Measurements from ENCODE around the gene FTO. TPM values are rescaled to one million over a fixed set of nuclear protein-coding genes. Genes with fewer than 3 reads are reported as not detected.

The FTO gene
- total RNA-seq, 2 donors from 2014 or later: 73.6 to 90.6 TPM

DNA sequence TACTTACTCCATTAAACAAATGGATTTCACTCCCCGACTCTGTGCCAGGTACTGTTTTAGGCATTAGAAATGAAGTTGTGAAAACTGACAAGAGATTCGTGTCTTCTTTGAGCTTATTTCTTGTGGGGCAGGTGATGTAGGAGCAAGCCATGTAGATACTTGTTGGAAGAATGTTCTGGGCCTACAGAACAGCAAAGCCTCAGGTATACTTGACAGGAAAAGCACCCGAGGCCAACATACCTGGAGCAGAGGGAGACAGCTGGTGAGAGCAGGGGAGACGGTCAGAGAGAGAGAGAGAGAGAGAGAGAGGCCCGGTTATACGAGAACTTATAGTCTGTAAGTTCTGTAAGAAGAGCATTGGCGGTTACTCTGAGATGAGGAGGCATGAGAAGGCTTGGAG is 110.8 kb downstream of the FTO start:
- Histone ChIP-seq H3K27me3 (no peaks in the 10 kb centered on the region), H3K9me3 (no peaks in the 10 kb centered on the region), H3K4me1 (no peaks in the 10 kb centered on the region), H3K27ac (no peak overlapping the region), H3K4me3 (no peak overlapping the region), H3K36me3 (peaks cover 6% of the 10 kb centered on the region)
- TF ChIP-seq, protein P1, sequence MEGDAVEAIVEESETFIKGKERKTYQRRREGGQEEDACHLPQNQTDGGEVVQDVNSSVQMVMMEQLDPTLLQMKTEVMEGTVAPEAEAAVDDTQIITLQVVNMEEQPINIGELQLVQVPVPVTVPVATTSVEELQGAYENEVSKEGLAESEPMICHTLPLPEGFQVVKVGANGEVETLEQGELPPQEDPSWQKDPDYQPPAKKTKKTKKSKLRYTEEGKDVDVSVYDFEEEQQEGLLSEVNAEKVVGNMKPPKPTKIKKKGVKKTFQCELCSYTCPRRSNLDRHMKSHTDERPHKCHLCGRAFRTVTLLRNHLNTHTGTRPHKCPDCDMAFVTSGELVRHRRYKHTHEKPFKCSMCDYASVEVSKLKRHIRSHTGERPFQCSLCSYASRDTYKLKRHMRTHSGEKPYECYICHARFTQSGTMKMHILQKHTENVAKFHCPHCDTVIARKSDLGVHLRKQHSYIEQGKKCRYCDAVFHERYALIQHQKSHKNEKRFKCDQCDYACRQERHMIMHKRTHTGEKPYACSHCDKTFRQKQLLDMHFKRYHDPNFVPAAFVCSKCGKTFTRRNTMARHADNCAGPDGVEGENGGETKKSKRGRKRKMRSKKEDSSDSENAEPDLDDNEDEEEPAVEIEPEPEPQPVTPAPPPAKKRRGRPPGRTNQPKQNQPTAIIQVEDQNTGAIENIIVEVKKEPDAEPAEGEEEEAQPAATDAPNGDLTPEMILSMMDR (IDR thresholded peaks at IDR 0.05): no peak
- no peak for DNase-seq (ENCODE audit: low spot score)

DNA sequence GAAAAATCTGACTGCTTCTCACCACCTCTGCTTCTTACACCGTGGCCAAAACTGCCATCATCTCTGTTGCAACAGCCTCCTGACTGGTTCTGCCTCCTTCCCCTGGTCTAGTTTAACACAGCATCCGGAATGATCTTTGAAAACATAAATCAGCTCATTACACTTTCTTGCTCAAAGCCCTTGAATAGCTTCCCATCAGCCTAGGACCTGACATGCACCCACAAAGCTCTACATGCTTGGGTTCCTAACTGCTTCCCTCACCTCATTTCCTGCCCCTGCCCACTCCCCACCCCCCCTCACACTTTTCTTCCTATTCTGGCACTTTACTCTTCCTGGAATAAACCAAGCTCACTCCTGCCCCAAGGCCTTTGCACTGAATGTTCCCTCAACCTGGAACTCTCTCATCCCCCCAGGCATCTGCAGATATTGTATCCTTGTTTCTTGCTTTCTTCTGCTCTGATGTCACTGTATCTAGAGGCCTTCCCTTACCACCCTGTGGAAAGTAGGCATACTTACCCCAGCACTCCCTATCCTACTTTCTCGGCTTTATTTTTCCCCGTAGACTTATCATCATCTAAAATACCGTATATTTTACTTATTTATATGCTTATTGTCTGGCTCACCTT is 112.4 kb downstream of the FTO start:
- DNase-seq (ENCODE audit: low spot score): no peak
- H3K27ac ChIP-seq: no peak overlapping the region

DNA sequence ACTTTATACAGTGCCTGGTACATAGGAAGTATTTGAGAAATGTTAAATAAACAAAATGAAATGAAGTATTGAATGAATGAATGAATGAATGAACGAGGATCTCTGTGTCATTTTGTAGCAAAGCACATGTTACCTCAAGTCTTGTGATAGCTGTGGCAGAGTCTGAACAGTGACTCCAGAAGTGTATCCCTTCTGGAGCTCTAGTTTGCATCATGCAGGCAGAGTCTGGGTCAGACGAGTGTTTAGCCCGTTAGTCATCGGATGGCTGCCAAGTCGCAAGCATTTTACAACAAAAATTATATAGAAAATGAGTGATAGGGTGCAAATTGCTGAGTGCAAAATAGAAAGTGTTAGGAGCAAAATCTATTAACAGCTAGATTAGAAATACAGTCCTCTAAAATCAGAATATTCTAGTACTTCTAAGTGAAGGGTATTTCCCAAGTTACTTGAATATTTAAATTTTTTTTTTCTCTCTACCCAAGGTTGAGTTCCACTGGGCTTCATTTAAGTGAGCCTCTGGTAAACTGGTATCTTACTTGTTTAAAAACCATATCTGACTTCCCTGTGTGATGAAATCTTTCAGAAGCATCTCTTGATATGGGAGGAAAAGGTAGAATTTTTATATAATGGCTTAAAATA is 113.3 kb downstream of the FTO start:
- no peak overlapping the region for H3K4me3 ChIP-seq
- peaks cover 0 to 7% of the 10 kb centered on the region in 2 donors for H3K4me1 ChIP-seq
- no peak for DNase-seq (ENCODE audit: low spot score)
- H3K36me3 ChIP-seq: peaks cover 6% of the 10 kb centered on the region
- no peaks in the 10 kb centered on the region for H3K27me3 ChIP-seq
- H3K9me3 ChIP-seq: no peaks in the 10 kb centered on the region
- TF ChIP-seq, protein P1 (IDR thresholded peaks at IDR 0.05): no peak
- H3K27ac ChIP-seq: no peak overlapping the region

More for the DNA sequence above, 112.4 kb downstream of the FTO start:
- Histone ChIP-seq H3K36me3 (peaks cover 6% of the 10 kb centered on the region), H3K9me3 (no peaks in the 10 kb centered on the region), H3K4me3 (no peak overlapping the region), H3K4me1 (no peaks in the 10 kb centered on the region), H3K27me3 (no peaks in the 10 kb centered on the region)
- TF ChIP-seq, protein P1 (IDR thresholded peaks at IDR 0.05): no peak

DNA sequence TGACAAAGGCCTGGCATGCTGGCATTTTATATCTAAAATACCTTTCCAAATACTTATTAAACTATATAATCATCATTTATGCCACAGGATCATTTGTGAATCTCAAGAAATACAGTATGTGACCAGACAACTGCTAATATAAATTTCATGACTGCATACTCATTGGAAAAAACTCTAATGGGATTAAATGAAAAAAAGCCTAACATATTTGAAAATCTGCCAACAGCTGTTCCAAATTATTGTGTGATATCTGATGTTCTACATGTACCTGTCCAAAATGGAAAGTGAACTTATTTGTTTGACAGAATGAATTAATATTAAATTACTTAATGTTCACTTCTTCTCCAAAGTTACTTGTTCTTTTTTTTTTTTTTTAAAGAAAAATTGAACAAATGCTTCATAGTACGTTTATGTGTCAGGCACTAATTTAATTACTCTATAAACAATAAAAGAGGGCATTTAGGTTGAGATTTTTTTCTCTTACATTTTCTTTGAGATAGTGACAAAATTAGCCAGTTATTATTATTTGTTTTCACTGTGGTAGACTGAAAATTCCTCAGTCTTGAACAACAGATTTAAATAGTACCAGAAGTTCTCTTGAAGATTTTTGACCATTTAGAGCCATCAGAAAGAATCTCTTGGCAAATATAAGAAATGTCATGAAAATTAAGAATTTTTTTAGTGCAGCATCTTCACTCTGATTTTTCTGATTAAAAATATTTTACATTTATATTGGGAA is 114.0 kb downstream of the FTO start:
- no peak for DNase-seq (ENCODE audit: low spot score)
- no peaks in the 10 kb centered on the region for H3K9me3 ChIP-seq
- H3K36me3 ChIP-seq: peaks cover 6% of the 10 kb centered on the region
- H3K4me3 ChIP-seq: no peak overlapping the region
- H3K27me3 ChIP-seq: no peaks in the 10 kb centered on the region
- TF ChIP-seq, protein P1 (IDR thresholded peaks at IDR 0.05): no peak
- H3K4me1 ChIP-seq: peaks cover 0 to 7% of the 10 kb centered on the region in 2 donors
- no peak overlapping the region for H3K27ac ChIP-seq

DNA sequence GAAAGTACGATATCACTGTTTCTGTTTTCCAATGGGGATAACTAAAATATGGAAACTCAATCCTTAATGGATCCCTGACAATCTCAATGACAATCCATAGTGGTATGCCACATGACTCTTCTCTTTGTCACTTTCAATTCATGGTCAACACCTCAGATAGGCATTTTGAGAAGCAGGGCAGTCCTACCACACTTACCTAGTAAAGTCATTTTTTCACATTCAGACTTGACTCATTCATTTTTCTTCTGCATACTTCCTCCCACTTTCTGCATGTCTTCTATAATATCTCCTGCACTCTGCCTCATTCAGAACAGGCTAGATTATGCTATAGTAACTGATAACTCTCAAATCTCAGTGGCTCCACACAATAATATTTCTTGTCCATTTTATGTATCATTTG is 117.5 kb downstream of the FTO start:
- H3K4me1 ChIP-seq: peaks cover 0 to 7% of the 10 kb centered on the region in 2 donors
- H3K9me3 ChIP-seq: no peaks in the 10 kb centered on the region
- H3K4me3 ChIP-seq: no peak overlapping the region
- H3K36me3 ChIP-seq: no peaks in the 10 kb centered on the region
- H3K27me3 ChIP-seq: no peaks in the 10 kb centered on the region
- TF ChIP-seq, protein P1 (IDR thresholded peaks at IDR 0.05): no peak
- H3K27ac ChIP-seq: no peak overlapping the region
- no peak for DNase-seq (ENCODE audit: low spot score)

All from right atrium auricular region (tissue), 2 donors.